Measurements from ENCODE around the gene TUT1.
"Not testable (repeated sequence)": the region's sequence is repeated elsewhere in the genome, so short reads cannot be mapped to it uniquely, and the experiment has no call there.

TUT1 gene

GRCh38 chr11:62554387-62555167 lies 36.7 kb downstream of the TUT1 start:
- no peak overlapping the region for H3K4me3 ChIP-seq (ENCODE audit: low read depth, low read length)

DNA sequence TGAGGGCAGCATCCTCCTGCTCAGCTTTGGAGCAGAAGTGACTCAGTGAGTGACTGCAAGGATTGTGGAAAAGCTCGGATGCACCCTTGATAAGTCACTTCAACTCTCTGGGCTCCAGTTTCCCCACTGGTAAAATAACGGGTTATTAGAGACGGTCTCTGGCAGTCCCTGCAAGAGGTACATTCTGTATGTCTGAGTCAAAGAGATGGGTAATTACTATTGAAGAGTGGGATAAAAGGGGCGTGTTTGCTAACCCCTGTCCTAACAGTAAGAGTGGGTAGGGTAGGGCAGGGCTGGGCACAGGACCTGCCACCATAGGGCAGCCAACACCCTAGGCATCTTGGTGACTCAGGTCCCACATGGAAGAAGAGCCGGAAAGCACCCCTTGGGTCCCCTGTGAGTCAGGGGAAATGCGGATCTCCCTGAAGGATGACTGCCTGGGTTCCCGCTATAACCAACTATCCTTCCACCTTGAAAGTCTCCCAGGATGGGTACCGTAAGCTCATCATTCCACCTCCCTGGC lies 37.4 kb downstream of the TUT1 start:
- DNase-seq (ENCODE audit: low read depth), result no peak
- no peak overlapping the region for H3K4me3 ChIP-seq (ENCODE audit: low read depth, low read length)
- no peak for TF ChIP-seq CTCF (IDR thresholded peaks at IDR 0.05; ENCODE audit: control insufficient read depth, extremely low read depth, insufficient read depth)

More at GRCh38 chr11:62554387-62555167, 36.7 kb downstream of the TUT1 start:
- DNase-seq (ENCODE audit: low read depth), result no peak
- no peak for TF ChIP-seq CTCF (IDR thresholded peaks at IDR 0.05; ENCODE audit: control insufficient read depth, extremely low read depth, insufficient read depth)

GRCh38 chr11:62553080-62553838 lies 38.1 kb downstream of the TUT1 start:
- DNase-seq (ENCODE audit: low read depth), result peak; percentile 81
- TF ChIP-seq CTCF (IDR thresholded peaks at IDR 0.05; ENCODE audit: control insufficient read depth, extremely low read depth, insufficient read depth), result no peak
- H3K4me3 ChIP-seq (ENCODE audit: low read depth, low read length), result no peak overlapping the region

- DNase-seq (ENCODE audit: low read depth), result no peak
- TF ChIP-seq CTCF (IDR thresholded peaks at IDR 0.05; ENCODE audit: control insufficient read depth, extremely low read depth, insufficient read depth), result no peak
- no peak overlapping the region for H3K4me3 ChIP-seq (ENCODE audit: low read depth, low read length)
Measured at GRCh38 chr11:62552485-62553079, 38.7 kb downstream of the TUT1 start.

DNA sequence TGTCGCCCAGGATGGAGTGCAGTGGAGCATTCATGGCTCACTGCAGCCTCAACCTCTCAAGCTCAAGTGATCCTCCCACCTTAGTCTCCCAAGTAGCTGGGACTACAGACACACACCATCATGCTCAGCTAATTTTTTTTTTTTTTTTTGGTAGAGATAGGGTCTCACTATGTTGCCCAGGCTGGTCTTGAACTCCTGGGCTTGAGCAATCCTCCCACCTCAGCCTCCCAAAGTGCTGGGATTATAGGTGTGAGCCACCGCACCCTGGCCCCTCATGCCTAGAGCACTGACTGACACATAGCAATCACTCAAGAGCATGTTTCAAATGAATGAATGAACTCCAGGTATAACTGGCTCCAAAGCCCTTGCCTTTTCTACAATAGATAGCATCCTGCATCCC lies 40.8 kb downstream of the TUT1 start:
- not testable (repeated sequence) for DNase-seq (ENCODE audit: low read depth); H3K4me3 ChIP-seq (ENCODE audit: low read depth, low read length)

DNA sequence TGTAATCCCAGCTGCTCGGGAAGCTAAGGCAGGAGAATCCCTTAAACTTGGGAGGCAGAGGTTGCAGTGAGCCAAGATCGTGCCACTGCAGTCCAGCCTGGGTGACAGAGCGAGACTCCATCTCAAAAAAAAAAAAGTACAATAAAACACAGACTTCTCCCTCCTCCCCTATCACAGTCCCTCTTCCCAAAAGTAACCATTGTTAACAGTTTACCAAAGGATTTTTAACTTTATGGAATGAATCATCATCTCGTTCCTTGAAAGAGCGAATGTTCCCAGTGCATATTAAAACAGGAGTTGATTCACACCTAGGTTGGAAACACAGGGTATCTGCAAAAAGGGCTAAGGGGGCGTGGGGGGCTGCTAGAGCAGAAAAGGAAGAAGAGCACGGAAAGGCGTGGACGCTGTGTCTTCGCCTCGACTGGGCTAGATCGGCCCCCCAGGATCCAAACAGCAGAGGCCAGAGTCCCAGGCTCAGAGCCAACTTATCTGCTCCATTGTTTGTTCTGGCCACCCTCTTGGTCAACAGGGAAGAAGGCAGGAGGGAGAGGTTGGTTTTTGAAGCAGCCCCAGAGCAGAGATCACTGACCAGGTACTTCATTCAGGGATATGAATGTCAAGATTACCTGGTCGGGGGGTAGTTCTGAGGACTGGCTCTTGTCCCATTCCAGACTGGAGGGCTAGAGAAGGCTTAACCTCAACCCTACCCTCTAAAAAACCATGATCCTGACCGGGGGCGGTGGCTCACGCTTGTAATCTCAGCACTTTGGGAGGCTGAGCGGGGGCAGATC lies 42.6 kb downstream of the TUT1 start:
- DNase-seq (ENCODE audit: low read depth), result peak; percentile 84
- no peak for TF ChIP-seq CTCF (IDR thresholded peaks at IDR 0.05; ENCODE audit: control insufficient read depth, extremely low read depth, insufficient read depth)
- peak overlapping the region; percentile 6; the same call in 1 of the 2 replicates for H3K4me3 ChIP-seq (ENCODE audit: low read depth, low read length)

Data from LNCaP clone FGC (cell line).